Hepatocyte (in vitro differentiated cells): ENCODE results near the gene SLC25A29. TPM values are rescaled to one million over a fixed set of nuclear protein-coding genes. Genes with fewer than 3 reads are reported as not detected.

Experiments
- DNase-seq: peaks from one replicate; pipeline ENCODE4 v3.0.0-alpha.2; 2016; ENCODE audit warnings: low spot score
- H2AFZ ChIP-seq: fragments of 200-600 bp; sonication (generic); 2 replicates; pipeline ENCODE4 v1.6.0; 2016; ENCODE audit warnings: antibody characterized with exemption, mild to moderate bottlenecking
- H3K27ac ChIP-seq: fragments of 200-600 bp; sonication (generic); 2 replicates; pipeline ENCODE4 v1.5.1; 2016; ENCODE audit warnings: mild to moderate bottlenecking
- H3K27me3 ChIP-seq: fragments of 200-600 bp; sonication (generic); 2 replicates; pipeline ENCODE4 v1.6.1; 2016
- H3K36me3 ChIP-seq: fragments of 200-600 bp; sonication (generic); replicated peaks from 2 replicates; pipeline ENCODE4 v1.5.1; 2016; ENCODE audit warnings: low read depth; ENCODE audit not compliant: insufficient read depth
- H3K4me1 ChIP-seq: fragments of 200-600 bp; sonication (generic); 2 replicates; pipeline ENCODE4 v1.5.1; 2016; ENCODE audit warnings: mild to moderate bottlenecking, moderate library complexity; ENCODE audit not compliant: insufficient read depth
- H3K4me2 ChIP-seq: fragments of 200-600 bp; sonication (generic); 2 replicates; pipeline ENCODE4 v1.6.0; 2016
- H3K4me3 ChIP-seq: fragments of 200-600 bp; sonication (generic); 2 replicates; pipeline ENCODE4 v1.5.1; 2016; ENCODE audit warnings: mild to moderate bottlenecking
- H3K79me2 ChIP-seq: fragments of 200-600 bp; sonication (generic); 2 replicates; pipeline ENCODE4 v1.6.0; 2017; ENCODE audit warnings: mild to moderate bottlenecking
- H3K9me2 ChIP-seq: fragments of 200-600 bp; sonication (generic); replicated peaks from 2 replicates; pipeline ENCODE4 v1.6.0; 2017; ENCODE audit warnings: mild to moderate bottlenecking; ENCODE audit not compliant: insufficient read depth
- H3K9me3 ChIP-seq: fragments of 200-600 bp; sonication (generic); 2 replicates; pipeline ENCODE4 v1.5.1; 2016; ENCODE audit warnings: low read depth, mild to moderate bottlenecking
- H4K20me1 ChIP-seq: fragments of 200-600 bp; sonication (generic); 2 replicates; pipeline ENCODE4 v1.6.0; 2016; ENCODE audit warnings: mild to moderate bottlenecking; ENCODE audit not compliant: insufficient read depth, poor library complexity, severe bottlenecking
- CTCF ChIP-seq: fragments of 200-600 bp; sonication (generic); IDR thresholded peaks from 2 replicates; pipeline ENCODE4 v1.5.1; 2016; ENCODE audit warnings: antibody characterized with exemption, mild to moderate bottlenecking; ENCODE audit not compliant: poor library complexity
- EZH2 ChIP-seq: fragments of 200-600 bp; sonication (generic); IDR thresholded peaks from 2 replicates; pipeline ENCODE4 v1.6.1; 2016; ENCODE audit warnings: antibody characterized with exemption, mild to moderate bottlenecking, borderline replicate concordance
- EZH2phosphoT487 ChIP-seq: fragments of 200-600 bp; sonication (generic); IDR thresholded peaks from one replicate; pipeline ENCODE4 v1.6.1; 2018; ENCODE audit warnings: antibody characterized with exemption, mild to moderate bottlenecking, low read depth, moderate library complexity; ENCODE audit not compliant: unreplicated experiment, severe bottlenecking
- WGBS: methylation state at CpG from one replicate; pipeline ENCODE4 v1.1.6; 2016; ENCODE audit warnings: low lambda C conversion rate; ENCODE audit errors: missing lambda C conversion rate; 5-methylcytosine and 5-hydroxymethylcytosine counted together
- polyA plus RNA-seq: library from polyadenylated mRNA; unstranded; fragments of >200 nt; fragmentation: Nextera tagmentation; extraction: Ambion mirVana; gene quantifications from 2 replicates; pipeline ENCODE4 v1.2.1, GENCODE V29; 2016
- total RNA-seq: library from RNA; depleted of rRNA; stranded (reverse); fragments of >200 nt; gene quantifications from 2 replicates; pipeline ENCODE4 v1.2.3, GENCODE V29; 2014

The SLC25A29 gene
- total and polyA plus RNA-seq, 2 experiments from 2014 or later = 73.1 to 90.1 TPM

GRCh38 chr14:100323121-100323941 lies 17.1 kb upstream of the SLC25A29 start, which contains the start of gene SLC25A47:
Gene SLC25A47, plus strand, starts transcription at chr14:100323339. Its CDS starts 76 bp downstream, at chr14:100323415.
- 88% methylated on average over 13 of the region's 16 CpGs for WGBS
- TF ChIP-seq EZH2phosphoT487 (no peak), EZH2 (no peak), CTCF (no peak)
- Histone ChIP-seq H3K79me2 (no peaks in the 10 kb centered on the region), H3K36me3 (no peaks in the 10 kb centered on the region), H3K4me2 (no peak within 1 kb of the TSS), H3K27ac (no peak within 1 kb of the TSS), H4K20me1 (no peaks in the 10 kb centered on the region), H3K9me3 (no peaks in the 10 kb centered on the region), H3K4me1 (no peaks in the 10 kb centered on the region), H2AFZ (no peak within 1 kb of the TSS), H3K27me3 (no peaks in the 10 kb centered on the region), H3K4me3 (no peak within 1 kb of the TSS), H3K9me2 (no peaks in the 10 kb centered on the region)
- no peak for DNase-seq

GRCh38 chr14:100322138-100322957 lies 16.1 kb upstream of the SLC25A29 start:
- TF ChIP-seq EZH2phosphoT487 (no peak), CTCF (no peak), EZH2 (no peak)
- Histone ChIP-seq H3K36me3 (no peaks in the 10 kb centered on the region), H3K27ac (no peak overlapping the region), H3K27me3 (no peaks in the 10 kb centered on the region), H3K4me3 (no peak overlapping the region), H3K79me2 (no peaks in the 10 kb centered on the region), H4K20me1 (no peaks in the 10 kb centered on the region), H3K4me1 (no peaks in the 10 kb centered on the region), H3K9me3 (no peaks in the 10 kb centered on the region), H2AFZ (no peak overlapping the region), H3K9me2 (no peaks in the 10 kb centered on the region), H3K4me2 (no peak overlapping the region)
- no peak for DNase-seq
- WGBS = 94% methylated on average over 15 of the region's 15 CpGs

- Histone ChIP-seq H4K20me1 (no peaks in the 10 kb centered on the region), H3K4me2 (no peak overlapping the region), H3K27ac (no peak overlapping the region), H3K4me3 (no peak overlapping the region), H2AFZ (no peak overlapping the region), H3K4me1 (no peaks in the 10 kb centered on the region), H3K9me3 (no peaks in the 10 kb centered on the region), H3K9me2 (no peaks in the 10 kb centered on the region), H3K36me3 (no peaks in the 10 kb centered on the region), H3K27me3 (no peaks in the 10 kb centered on the region), H3K79me2 (no peaks in the 10 kb centered on the region)
- DNase-seq = no peak
- 80% methylated on average over 9 of the region's 9 CpGs for WGBS
- TF ChIP-seq EZH2phosphoT487 (no peak), EZH2 (no peak), CTCF (no peak)
Observed at GRCh38 chr14:100321473-100322137, 15.4 kb upstream of the SLC25A29 start.
